Medulla oblongata (tissue), 1 donor: ENCODE data around the gene GTF2H4.
"Not testable (repeated sequence)": the region's sequence is repeated elsewhere in the genome, so short reads cannot be mapped to it uniquely, and the experiment has no call there.

ENCODE experiments used
- DNase-seq: peaks from one replicate; pipeline ENCODE4 v3.0.0-alpha.2; 2015; ENCODE audit errors: extremely low spot score

GTF2H4 gene

DNA sequence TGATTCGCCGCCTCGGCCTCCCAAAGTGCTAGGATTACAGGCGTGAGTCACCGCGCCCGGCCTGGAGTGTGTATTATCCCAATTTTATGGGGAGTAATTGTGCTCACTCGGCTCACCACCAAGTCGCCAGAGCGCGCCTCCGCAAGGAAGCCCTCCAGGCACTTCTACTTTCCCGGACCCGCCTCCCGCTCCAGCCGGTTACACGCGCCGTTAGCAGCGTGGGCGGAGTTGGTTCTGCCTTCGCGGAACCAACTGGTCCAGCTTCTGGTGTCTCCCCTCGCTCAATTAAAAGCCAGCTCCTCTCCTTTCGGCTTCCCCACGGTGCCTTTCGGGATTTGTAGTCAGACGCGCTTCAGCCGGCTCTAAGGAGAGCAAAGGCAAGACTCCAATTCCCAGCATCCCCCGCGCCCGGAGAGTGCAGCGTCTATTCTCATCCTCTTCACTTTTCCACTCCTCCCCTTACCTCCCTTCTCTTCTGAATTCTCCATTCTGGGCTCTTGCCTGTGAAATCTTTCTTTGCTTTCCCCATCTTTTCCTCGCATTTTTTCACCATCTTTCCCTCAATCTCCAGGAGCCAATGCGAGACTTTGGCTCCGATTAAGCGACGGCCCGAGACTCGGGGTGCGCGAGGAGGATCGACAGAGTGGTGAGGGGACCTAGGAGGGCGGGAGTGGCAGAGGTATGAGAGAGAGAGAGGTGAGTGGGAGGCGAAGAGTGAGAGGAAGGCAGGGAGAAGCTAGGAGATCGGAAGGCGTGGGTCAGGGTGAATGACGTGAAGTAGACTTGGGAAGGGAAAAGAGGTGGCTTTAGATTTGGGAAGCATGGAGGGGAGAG is at the start of gene GTF2H4:
GTF2H4 (plus strand) TSS at position 450 of the 834 bp plus-strand sequence.
- DNase-seq, result peak; percentile 99

- DNase-seq, result not testable (repeated sequence)
Measured at GRCh38 chr6:30859726-30860125, 48.3 kb upstream of the GTF2H4 start.

DNA sequence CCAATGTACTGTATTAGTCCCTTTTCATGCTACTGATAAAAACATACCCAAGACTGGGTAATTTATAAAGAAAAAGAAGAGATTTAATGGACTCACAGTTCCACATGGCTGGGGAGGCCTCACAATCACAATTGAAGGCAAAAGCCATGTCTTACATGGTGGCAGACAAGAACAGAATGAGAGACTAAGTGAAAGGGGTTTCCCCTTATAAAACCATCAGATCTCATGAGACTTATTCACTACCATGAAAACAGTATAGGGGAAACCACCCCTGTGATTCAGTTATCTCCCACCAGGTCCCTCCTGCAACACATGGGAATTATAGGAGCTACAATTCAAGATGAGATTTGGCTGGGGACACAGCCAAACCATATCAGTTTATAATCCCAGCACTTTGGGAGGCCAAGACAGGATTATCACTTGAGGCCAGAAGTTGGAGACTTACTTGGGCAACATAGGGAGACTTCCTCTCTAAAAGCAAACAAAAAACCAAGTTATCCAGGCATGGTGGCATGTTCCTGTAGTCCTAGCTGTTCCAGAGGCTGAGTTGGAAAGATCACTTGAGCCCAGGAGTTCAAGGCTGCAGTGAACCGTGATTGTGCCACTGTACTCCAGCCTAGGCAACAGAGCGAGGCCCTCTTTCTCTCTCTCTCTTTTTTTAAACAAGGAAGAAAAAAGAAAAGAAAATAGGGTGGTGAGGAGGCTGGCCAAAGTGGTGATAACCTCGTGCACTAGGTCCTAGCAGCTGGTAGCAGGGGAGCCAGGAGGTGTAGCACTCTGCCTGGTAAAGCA is 46.6 kb upstream of the GTF2H4 start:
- DNase-seq, result no peak

DNA sequence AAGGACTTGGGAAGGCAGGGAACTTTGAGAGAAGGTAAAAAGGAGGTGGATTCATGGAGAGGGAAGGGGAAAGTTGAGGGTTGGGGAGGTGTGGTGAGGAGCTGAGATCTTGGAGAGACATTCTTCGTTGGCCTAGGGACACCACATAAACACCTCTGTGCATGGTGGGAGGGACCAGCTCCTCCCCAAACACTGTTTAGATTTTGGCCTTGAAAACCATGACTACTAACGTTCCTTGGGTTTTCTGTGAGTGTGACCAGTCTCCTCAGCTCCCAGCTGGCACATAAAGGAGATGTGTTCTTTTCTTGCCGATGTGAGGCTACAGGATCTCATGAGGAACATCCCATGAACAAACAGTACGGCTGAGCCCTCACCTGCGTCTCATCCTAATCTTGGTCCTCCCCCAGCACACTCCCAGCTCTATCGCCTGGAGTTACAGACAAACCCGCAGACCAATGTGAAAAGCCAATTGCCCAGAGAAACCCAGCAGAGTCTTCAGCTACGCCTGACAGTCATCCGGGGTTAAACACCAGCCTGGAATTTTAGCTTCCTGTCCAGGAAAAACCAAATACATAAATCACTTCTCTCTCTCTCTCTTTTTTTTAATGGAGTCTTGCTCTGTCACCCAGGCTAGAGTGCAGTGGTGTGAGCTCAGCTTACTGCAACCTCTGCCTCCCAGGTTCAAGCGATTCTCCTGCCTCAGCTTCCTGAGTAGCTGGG is 45.7 kb upstream of the GTF2H4 start:
- no peak for DNase-seq

DNA sequence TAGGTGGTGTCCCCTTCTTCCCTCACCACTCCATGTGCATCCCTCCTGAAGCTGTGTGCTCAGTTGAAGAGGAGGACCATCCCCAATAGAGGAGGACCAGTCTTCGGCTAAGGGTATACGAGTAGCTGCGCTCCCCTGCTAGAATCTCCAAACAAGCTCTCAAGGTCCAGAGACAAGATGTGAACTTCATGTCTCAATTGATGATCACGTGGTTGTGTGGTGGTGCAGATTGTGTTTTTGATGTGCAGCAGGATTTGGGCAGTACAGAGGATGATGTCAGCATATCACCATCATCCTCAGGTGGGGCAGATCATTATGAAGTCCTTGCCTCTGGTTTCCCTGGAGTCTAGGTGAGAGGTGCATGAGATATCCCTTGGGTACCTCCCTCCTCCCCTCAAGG is 43.7 kb upstream of the GTF2H4 start:
- no peak for DNase-seq

- not testable (repeated sequence) for DNase-seq
Measured at GRCh38 chr6:30869241-30869749, 38.7 kb upstream of the GTF2H4 start.

- no peak for DNase-seq
Measured at GRCh38 chr6:30870546-30870945, 37.5 kb upstream of the GTF2H4 start.

- DNase-seq, result no peak
Measured at GRCh38 chr6:30871592-30872183, 36.3 kb upstream of the GTF2H4 start.

DNA sequence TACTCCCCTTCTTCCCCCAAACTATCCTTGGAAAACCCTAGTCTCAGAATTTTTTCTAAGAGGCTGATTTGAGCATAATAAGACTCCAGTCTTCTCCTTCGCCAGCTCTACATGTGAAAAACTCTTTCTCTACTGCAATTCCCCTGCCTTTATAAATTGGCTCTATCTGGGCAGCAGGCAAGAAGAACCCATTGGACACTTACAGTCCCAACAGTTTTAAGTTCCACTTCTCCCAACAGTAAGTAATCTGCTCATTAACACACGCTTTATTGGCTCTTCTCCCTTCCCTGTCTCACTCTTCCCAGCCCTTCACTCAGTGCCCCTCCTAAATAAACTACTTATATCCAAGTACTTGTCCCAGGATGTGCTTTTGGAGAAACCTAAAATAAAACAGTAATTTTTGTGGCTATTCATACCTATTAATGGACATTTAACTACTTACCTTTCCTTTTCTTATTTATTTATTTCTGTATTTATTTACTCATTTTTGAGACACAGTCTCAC is 34.8 kb upstream of the GTF2H4 start:
- DNase-seq, result no peak

- not testable (repeated sequence) for DNase-seq
Measured at GRCh38 chr6:30873795-30874194, 34.2 kb upstream of the GTF2H4 start.

DNA sequence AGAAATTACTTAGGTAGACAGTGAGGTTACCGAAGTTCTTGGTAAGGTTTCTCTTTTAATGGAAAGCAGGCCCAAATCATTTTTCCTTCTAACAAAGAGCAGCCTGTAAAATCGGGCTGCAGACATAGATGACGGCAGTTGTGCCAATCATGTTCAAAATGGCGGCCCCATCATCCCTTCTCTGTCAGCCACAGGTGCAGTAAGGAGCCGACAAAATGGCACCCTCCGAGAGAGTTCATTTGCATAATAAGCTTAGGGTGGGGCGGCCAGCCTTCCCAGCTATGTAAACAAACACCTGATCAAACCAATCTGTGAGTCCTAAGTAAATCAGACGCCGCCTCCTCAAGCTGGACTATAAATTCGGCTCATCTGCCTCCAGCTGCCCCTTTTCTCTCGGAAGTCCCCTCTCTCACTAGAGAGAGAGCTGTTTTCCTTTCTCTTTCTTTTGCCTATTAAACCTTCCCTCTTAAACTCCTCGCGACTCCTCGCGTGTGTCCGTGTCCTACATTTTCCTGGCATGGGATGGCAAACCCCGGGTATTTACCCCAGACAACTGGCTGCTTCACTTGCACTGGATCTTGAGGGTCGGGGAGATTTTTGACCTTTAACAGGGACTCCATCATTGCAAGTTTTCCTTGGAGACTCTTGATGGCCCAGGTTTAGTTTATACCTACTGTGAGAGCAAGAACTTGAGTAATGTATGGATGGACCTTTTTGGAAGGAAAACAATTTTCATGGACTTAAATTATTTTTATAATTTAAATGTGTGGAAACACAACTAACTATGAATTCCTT is 32.6 kb upstream of the GTF2H4 start:
- no peak for DNase-seq

GRCh38 chr6:30876039-30876730 is 31.8 kb upstream of the GTF2H4 start:
- DNase-seq, result peak; percentile 24

DNA sequence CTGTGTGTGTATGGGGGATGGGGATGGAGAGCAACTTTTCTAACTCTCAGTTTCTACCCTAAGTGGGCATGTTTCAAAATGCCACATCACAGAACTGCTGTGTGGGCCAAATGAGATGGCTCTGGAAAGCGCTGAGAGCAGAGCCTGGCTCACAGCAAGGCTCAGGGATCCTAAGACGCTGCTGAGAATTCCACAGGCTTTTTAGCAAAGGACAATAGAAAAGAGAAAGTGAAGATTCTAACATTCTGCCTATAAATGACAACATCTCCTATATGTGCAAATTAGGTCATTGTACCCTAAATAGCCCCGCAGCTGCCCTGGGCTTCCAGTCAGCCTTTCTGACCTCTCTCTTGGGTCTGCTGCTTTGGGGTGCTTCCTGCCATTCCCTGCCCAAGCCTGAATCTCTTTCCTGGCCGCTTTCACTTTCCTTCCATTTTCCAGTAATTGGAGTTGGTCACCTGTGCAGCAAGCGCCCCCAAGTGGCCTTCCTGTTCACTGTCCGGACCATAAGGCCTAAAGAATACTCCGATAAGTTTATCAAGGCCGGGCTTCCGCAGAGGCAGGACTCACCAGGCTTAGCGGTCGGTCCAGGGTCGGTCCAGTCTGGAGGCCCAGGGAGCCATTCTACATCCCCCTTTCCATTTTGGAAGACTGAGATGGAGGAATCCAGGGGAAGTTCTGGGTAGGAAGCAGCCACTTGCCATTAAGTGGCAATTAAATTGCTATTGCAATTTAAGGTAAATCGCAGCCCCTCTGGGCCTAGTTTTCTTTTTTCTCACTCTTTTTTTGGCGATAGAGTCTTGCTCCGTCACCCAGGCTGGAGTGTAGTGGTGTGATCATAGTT is 30.4 kb upstream of the GTF2H4 start:
- DNase-seq, result peak; percentile 95

GRCh38 chr6:30879684-30880427 is 28.2 kb upstream of the GTF2H4 start:
- DNase-seq, result no peak

- DNase-seq, result peak; percentile 79
Measured at GRCh38 chr6:30880698-30881252, 27.2 kb upstream of the GTF2H4 start.

GRCh38 chr6:30881392-30882203 is 26.4 kb upstream of the GTF2H4 start:
- DNase-seq, result peak; percentile 54

- peak; percentile 31 for DNase-seq
Measured at GRCh38 chr6:30882204-30882758, 25.7 kb upstream of the GTF2H4 start.
